K562 (cell line): ENCODE measurements around the gene AP3M1. TPM values are rescaled to one million over a fixed set of nuclear protein-coding genes. Genes with fewer than 3 reads are reported as not detected.
A peak's percentile ranks its signal among the peaks of the same experiment; 100 is the strongest.

Experiments
- ATAC-seq: fragments of 200-7000 bp; cut with Tn5 transposase; 3 replicates; pipeline ENCODE4 v1.9.1; 2020; ENCODE audit warnings: moderate library complexity
- BruUV-seq: library from RNA; stranded (reverse); fragments of 400-500 nt; replicated peaks from 2 replicates; lab custom pipeline; 2021; lab: Mats Ljungman, UMichigan
- CTCF ChIA-PET: fragments of 300-600 bp; formaldehyde crosslinking; extraction: SDS; loops from one replicate; lab custom pipeline; 2021; ENCODE audit warnings: low intra/inter-chr PET ratio; lab: Yijun Ruan, JAX
- POLR2A ChIA-PET: fragments of 300-600, 350-650 bp; sonication (Branson Sonifier 250); formaldehyde crosslinking; extraction: SDS; loops from one replicate; lab custom pipeline; 2021; ENCODE audit warnings: antibody characterized with exemption, inconsistent platforms; lab: Yijun Ruan, JAX
- DNase-seq, 4 experiments: peaks; one replicate each; pipeline versions ENCODE4 v3.0.0 to v3.0.0-alpha.2; 2011 to 2018; ENCODE audit warnings: low spot score in 3 of 4, mixed read lengths in 3 of 4; ENCODE audit errors: extremely low read depth in 1 of 4
- FAIRE-seq: peaks from 2 replicates; lab custom pipeline; 2011; peaks lifted over from hg19 to GRCh38; lab: Jason Lieb, UNC
- H2AFZ ChIP-seq: 2 replicates; pipeline ENCODE4 v1.6.0; 2011; ENCODE audit warnings: low read depth, low read length, control low read depth, inconsistent platforms
- H3K27ac ChIP-seq: fragments of 200-600 bp; 3 replicates; pipeline ENCODE4 v1.8.0; 2011; ENCODE audit warnings: low read depth, mild to moderate bottlenecking, control low read depth, inconsistent platforms, low read length, moderate library complexity, mixed read lengths; ENCODE audit errors: extremely low read depth
- H3K27me3 ChIP-seq, 2 experiments: fragments of 300-600 bp in 1 of 2; 2 replicates in 1 of 2; 3 replicates in 1 of 2; pipeline versions ENCODE4 v1.6.0 to v1.8.0; 2011; ENCODE audit warnings: inconsistent platforms in 2 of 2, low read length in 2 of 2, mild to moderate bottlenecking in 1 of 2, mixed read lengths in 1 of 2, moderate library complexity in 1 of 2; ENCODE audit not compliant: control insufficient read depth in 2 of 2, insufficient read depth in 2 of 2
- H3K36me3 ChIP-seq: fragments of 300-600 bp; 3 replicates; pipeline ENCODE4 v1.8.0; 2011; ENCODE audit warnings: mild to moderate bottlenecking, low read length, inconsistent platforms; ENCODE audit not compliant: control insufficient read depth, insufficient read depth
- H3K4me1 ChIP-seq, 2 experiments: fragments of 200-600 bp in 1 of 2; replicated peaks in 1 of 2; 2 replicates in 1 of 2; 3 replicates in 1 of 2; pipeline versions ENCODE4 v1.5.1 to v1.8.0; 2011; ENCODE audit warnings: inconsistent platforms in 2 of 2, low read length in 2 of 2, mild to moderate bottlenecking in 1 of 2, mixed read lengths in 1 of 2, moderate library complexity in 1 of 2; ENCODE audit not compliant: control insufficient read depth in 2 of 2, insufficient read depth in 2 of 2
- H3K4me2 ChIP-seq: 2 replicates; pipeline ENCODE4 v1.6.1; 2011; ENCODE audit warnings: low read length, control low read depth, inconsistent platforms, mixed read lengths; ENCODE audit not compliant: insufficient read depth
- H3K4me3 ChIP-seq: fragments of 200-600 bp; sonication (generic), shearing (Covaris generic); 2 replicates; pipeline ENCODE4 v1.5.1; 2016; ENCODE audit warnings: control low read depth, inconsistent platforms
- H3K79me2 ChIP-seq: fragments of 200-600 bp; 3 replicates; pipeline ENCODE4 v1.8.0; 2011; ENCODE audit warnings: low read length, inconsistent platforms; ENCODE audit not compliant: control insufficient read depth, insufficient read depth
- H3K9ac ChIP-seq, 2 experiments: 2 replicates each; pipeline versions ENCODE4 v1.6.0 to v1.6.1; 2011; ENCODE audit warnings: low read depth in 2 of 2, low read length in 2 of 2, control low read depth in 1 of 2, inconsistent platforms in 1 of 2, mild to moderate bottlenecking in 1 of 2, mixed read lengths in 1 of 2; ENCODE audit not compliant: insufficient read depth in 1 of 2
- H3K9me1 ChIP-seq: one replicate; pipeline ENCODE4 v1.6.0; 2011; ENCODE audit warnings: inconsistent platforms, mild to moderate bottlenecking, low read length, moderate library complexity; ENCODE audit not compliant: control insufficient read depth, insufficient read depth
- H3K9me3 ChIP-seq: replicated peaks from 2 replicates; pipeline ENCODE4 v1.5.1; 2011; ENCODE audit warnings: low read depth, low read length, inconsistent platforms; ENCODE audit not compliant: control insufficient read depth, insufficient read depth
- H4K20me1 ChIP-seq: replicated peaks from 2 replicates; pipeline ENCODE4 v1.6.1; 2011; ENCODE audit warnings: low read length, inconsistent platforms, mixed read lengths; ENCODE audit not compliant: control insufficient read depth, insufficient read depth
- C11orf30 ChIP-seq: fragments of 450-650 bp; IDR thresholded peaks from 2 replicates; pipeline ENCODE4 v1.6.1; 2016; ENCODE audit warnings: low read depth, mild to moderate bottlenecking
- FOXP1 ChIP-seq: sonication (generic); formaldehyde crosslinking; IDR thresholded peaks from 2 replicates; pipeline ENCODE4 v1.8.0; 2022; ENCODE audit warnings: mild to moderate bottlenecking, missing genetic modification reagents
- GABPB2 ChIP-seq: fragments of 250-450 bp; sonication (Bioruptor Pico); conservative IDR thresholded peaks from 2 replicates; pipeline ENCODE4 v1.5.1; 2021; ENCODE audit warnings: mild to moderate bottlenecking
- MAFF ChIP-seq: IDR thresholded peaks from 2 replicates; pipeline ENCODE4 v1.6.1; 2012; ENCODE audit warnings: low read length, improper control_type of control experiment
- PCBP1 ChIP-seq: fragments of 200-400 bp; formaldehyde crosslinking; IDR thresholded peaks from 2 replicates; pipeline ENCODE4 v1.6.1; 2018; ENCODE audit warnings: mild to moderate bottlenecking, low read depth, low read length; ENCODE audit not compliant: poor library complexity, severe bottlenecking
- POLR2G ChIP-seq: fragments of 200-400 bp; formaldehyde crosslinking; IDR thresholded peaks from 2 replicates; pipeline ENCODE4 v1.6.1; 2017; ENCODE audit warnings: low read depth, mild to moderate bottlenecking, antibody characterized with exemption, low read length, moderate library complexity
- SMAD4 ChIP-seq: fragments of 250-450 bp; sonication (Bioruptor Pico); conservative IDR thresholded peaks from 2 replicates; pipeline ENCODE4 v1.8.0; 2021; ENCODE audit warnings: inconsistent platforms, mild to moderate bottlenecking, moderate library complexity
- TARDBP ChIP-seq: fragments of 450-650 bp; IDR thresholded peaks from 2 replicates; pipeline ENCODE4 v1.6.1; 2016
- ZNF146 ChIP-seq: IDR thresholded peaks from one replicate; pipeline ENCODE4 v1.6.1; 2018; ENCODE audit warnings: missing compliant biosample characterization; ENCODE audit not compliant: unreplicated experiment
- ZNF165 ChIP-seq: fragments of 250-450 bp; sonication (Bioruptor Pico); IDR thresholded peaks from 2 replicates; pipeline ENCODE4 v1.4.0; 2020; ENCODE audit warnings: borderline replicate concordance
- ZNF354B ChIP-seq: fragments of 250-450 bp; sonication (Bioruptor Pico); IDR thresholded peaks from 2 replicates; pipeline ENCODE4 v1.4.0; 2020
- ZNF699 ChIP-seq: fragments of 250-450 bp; sonication (Bioruptor Pico); IDR thresholded peaks from 2 replicates; pipeline ENCODE4 v1.8.0; 2021; ENCODE audit warnings: mild to moderate bottlenecking, moderate library complexity; ENCODE audit not compliant: insufficient replicate concordance
- ZSCAN32 ChIP-seq: fragments of 450-650 bp; formaldehyde crosslinking; IDR thresholded peaks from 2 replicates; pipeline ENCODE4 v1.4.0; 2020; ENCODE audit warnings: mild to moderate bottlenecking, moderate library complexity
- WGBS: fragments of 100-300 bp; shearing (Covaris generic); methylation state at CpG from one replicate; pipeline ENCODE4 v1.1.6; 2016; ENCODE audit warnings: low coverage, mixed read lengths; ENCODE audit not compliant: insufficient coverage; ENCODE audit errors: missing lambda C conversion rate; 5-methylcytosine and 5-hydroxymethylcytosine counted together
- in situ Hi-C: fragments of 300-500 bp; cut with MboI; formaldehyde crosslinking; loops from 4 replicates; pipeline ENCODE4 v1.15.0; 2018; ENCODE audit warnings: inconsistent platforms, mixed read lengths
- intact Hi-C: fragments of 100-400 bp; cut with micrococcal nuclease; formaldehyde crosslinking; loops from 2 replicates; pipeline ENCODE4 v1.14.2; 2022
- polyA plus RNA-seq, 8 experiments: library from polyadenylated mRNA; depleted of rRNA in 4 of 8; stranded (reverse) in 5 of 8; unstranded in 3 of 8; fragments of >200 nt; fragmentation: Nextera tagmentation in 2 of 8; fragmentation: Illumina TruSeq in 1 of 8; extraction: Ambion mirVana in 2 of 8; extraction: Trizol in 1 of 8; gene quantifications; 2 replicates each; pipeline versions ENCODE4 v1.2.1 to v1.2.3, GENCODE V29; 2011 to 2014; ENCODE audit warnings: inconsistent platforms in 1 of 8, missing spikeins in 1 of 8
- total RNA-seq, 7 experiments: library from RNA; depleted of rRNA in 6 of 7; stranded (reverse); fragments of >200 nt in 6 of 7; fragmentation: Illumina TruSeq in 2 of 7; extraction: Trizol in 2 of 7; gene quantifications; 2 replicates each; pipeline versions ENCODE4 v1.2.1 to v1.2.3, GENCODE V29; 2011 to 2021; ENCODE audit warnings: low replicate concordance in 1 of 7
- TF ChIP-seq, protein P1 (sequence below): fragments of 450-650 bp; IDR thresholded peaks from 2 replicates; pipeline ENCODE4 v1.6.1; 2017; ENCODE audit warnings: mild to moderate bottlenecking, moderate library complexity
- TF ChIP-seq, protein P2 (sequence below), 2 experiments: fragments of 450-650 bp in 1 of 2; sonication (generic) in 1 of 2; formaldehyde crosslinking in 1 of 2; IDR thresholded peaks in 1 of 2; conservative IDR thresholded peaks in 1 of 2; 2 replicates each; pipeline versions ENCODE4 v1.6.1 to v1.8.1; 2016 to 2023; ENCODE audit warnings: mild to moderate bottlenecking in 2 of 2, moderate library complexity in 2 of 2, inconsistent platforms in 1 of 2, missing genetic modification reagents in 1 of 2
- TF ChIP-seq, protein P3 (sequence below): fragments of 450-650 bp; IDR thresholded peaks from 2 replicates; pipeline ENCODE4 v1.6.1; 2014; ENCODE audit warnings: low read depth, mild to moderate bottlenecking, moderate library complexity, borderline replicate concordance
- TF ChIP-seq, protein P4 (sequence below): fragments of 250-450 bp; sonication (Bioruptor Pico); IDR thresholded peaks from 2 replicates; pipeline ENCODE4 v1.9.0; 2021; ENCODE audit warnings: mild to moderate bottlenecking, inconsistent platforms

Gene AP3M1
- total and polyA plus RNA-seq, 9 of the 15 experiments (the other 6 are each of a cell fraction or from before 2014, with no cell fraction given), result 44.3 to 135 (median 67.6) TPM

DNA sequence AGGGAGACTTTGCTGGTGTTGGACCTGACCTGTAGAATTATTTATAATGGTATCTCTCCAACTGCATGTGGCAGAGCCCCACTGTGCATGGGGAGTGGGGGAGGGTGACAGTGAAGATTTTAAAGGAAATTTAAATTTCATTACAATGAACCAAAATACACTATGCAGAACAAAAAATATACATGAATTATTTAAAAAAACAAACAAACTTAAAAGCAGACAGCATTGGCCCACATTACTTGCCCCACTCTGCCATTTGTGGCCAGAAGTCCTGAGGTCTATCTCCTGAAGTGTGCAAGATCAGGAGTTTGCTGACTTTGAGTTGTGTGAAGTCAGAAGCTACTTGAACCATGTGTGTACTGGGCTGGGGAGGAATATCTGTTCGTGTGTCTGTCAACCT is 40.5 kb downstream of the AP3M1 start:
- DNase-seq, result no peak
- BruUV-seq, result no TSS peak
- in situ Hi-C loops, result no loop called here
- ATAC-seq, result no peak
- WGBS, result 23% methylated on average over 1 of the region's 1 CpG
- peak; percentile 6 for FAIRE-seq
- POLR2A ChIA-PET, result interaction anchor here (0.6 to 4.9 kb wide), 8 partner anchors 12 to 168 kb away, joined by 3 to 18 read pairs (median 4); partner anchors contain the start of genes ADK and AP3M1
- no peaks in the 10 kb centered on the region for H3K4me1 ChIP-seq
- no peak overlapping the region for H2AFZ ChIP-seq
- no peak overlapping the region for H3K4me2 ChIP-seq
- no peak overlapping the region for H3K27ac ChIP-seq
- CTCF ChIA-PET, result interaction anchor here (0.8 kb wide), 1 partner anchor 261 kb away, joined by 5 read pairs; no protein-coding TSS in a partner anchor
- no peak for TF ChIP-seq GABPB2 (CRISPR knock-in tag)
- TF ChIP-seq ZNF165 (CRISPR knock-in tag), result no peak
- TF ChIP-seq ZNF146 (CRISPR knock-in tag), result no peak
- no peak for TF ChIP-seq PCBP1
- TF ChIP-seq SMAD4 (CRISPR knock-in tag), result no peak
- no peak for TF ChIP-seq C11orf30
- no peak for TF ChIP-seq POLR2G
- no peak for TF ChIP-seq ZNF354B (CRISPR knock-in tag)
- no peak for TF ChIP-seq TARDBP
- TF ChIP-seq, protein P1, sequence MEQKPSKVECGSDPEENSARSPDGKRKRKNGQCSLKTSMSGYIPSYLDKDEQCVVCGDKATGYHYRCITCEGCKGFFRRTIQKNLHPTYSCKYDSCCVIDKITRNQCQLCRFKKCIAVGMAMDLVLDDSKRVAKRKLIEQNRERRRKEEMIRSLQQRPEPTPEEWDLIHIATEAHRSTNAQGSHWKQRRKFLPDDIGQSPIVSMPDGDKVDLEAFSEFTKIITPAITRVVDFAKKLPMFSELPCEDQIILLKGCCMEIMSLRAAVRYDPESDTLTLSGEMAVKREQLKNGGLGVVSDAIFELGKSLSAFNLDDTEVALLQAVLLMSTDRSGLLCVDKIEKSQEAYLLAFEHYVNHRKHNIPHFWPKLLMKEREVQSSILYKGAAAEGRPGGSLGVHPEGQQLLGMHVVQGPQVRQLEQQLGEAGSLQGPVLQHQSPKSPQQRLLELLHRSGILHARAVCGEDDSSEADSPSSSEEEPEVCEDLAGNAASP, result no peak
- TF ChIP-seq, protein P2, sequence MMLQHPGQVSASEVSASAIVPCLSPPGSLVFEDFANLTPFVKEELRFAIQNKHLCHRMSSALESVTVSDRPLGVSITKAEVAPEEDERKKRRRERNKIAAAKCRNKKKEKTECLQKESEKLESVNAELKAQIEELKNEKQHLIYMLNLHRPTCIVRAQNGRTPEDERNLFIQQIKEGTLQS (IDR thresholded peaks at IDR 0.05), result no peak
- TF ChIP-seq, protein P2 (CRISPR knock-in tag; conservative IDR thresholded peaks at IDR 0.05), result no peak
- TF ChIP-seq FOXP1 (CRISPR knock-in tag), result no peak
- TF ChIP-seq, protein P3, sequence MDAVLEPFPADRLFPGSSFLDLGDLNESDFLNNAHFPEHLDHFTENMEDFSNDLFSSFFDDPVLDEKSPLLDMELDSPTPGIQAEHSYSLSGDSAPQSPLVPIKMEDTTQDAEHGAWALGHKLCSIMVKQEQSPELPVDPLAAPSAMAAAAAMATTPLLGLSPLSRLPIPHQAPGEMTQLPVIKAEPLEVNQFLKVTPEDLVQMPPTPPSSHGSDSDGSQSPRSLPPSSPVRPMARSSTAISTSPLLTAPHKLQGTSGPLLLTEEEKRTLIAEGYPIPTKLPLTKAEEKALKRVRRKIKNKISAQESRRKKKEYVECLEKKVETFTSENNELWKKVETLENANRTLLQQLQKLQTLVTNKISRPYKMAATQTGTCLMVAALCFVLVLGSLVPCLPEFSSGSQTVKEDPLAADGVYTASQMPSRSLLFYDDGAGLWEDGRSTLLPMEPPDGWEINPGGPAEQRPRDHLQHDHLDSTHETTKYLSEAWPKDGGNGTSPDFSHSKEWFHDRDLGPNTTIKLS, result no peak
- TF ChIP-seq ZNF699 (CRISPR knock-in tag), result no peak
- no peak for TF ChIP-seq MAFF
- no peak for TF ChIP-seq ZSCAN32
- TF ChIP-seq, protein P4, sequence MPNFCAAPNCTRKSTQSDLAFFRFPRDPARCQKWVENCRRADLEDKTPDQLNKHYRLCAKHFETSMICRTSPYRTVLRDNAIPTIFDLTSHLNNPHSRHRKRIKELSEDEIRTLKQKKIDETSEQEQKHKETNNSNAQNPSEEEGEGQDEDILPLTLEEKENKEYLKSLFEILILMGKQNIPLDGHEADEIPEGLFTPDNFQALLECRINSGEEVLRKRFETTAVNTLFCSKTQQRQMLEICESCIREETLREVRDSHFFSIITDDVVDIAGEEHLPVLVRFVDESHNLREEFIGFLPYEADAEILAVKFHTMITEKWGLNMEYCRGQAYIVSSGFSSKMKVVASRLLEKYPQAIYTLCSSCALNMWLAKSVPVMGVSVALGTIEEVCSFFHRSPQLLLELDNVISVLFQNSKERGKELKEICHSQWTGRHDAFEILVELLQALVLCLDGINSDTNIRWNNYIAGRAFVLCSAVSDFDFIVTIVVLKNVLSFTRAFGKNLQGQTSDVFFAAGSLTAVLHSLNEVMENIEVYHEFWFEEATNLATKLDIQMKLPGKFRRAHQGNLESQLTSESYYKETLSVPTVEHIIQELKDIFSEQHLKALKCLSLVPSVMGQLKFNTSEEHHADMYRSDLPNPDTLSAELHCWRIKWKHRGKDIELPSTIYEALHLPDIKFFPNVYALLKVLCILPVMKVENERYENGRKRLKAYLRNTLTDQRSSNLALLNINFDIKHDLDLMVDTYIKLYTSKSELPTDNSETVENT (CRISPR knock-in tag), result no peak
- H3K79me2 ChIP-seq, result 0 out of 3 replicates have a peak, but pooled peaks cover 3% of the 10 kb centered on the region
- intact Hi-C loops, result no loop called here
- H3K9me1 ChIP-seq, result no peaks in the 10 kb centered on the region
- H3K9me3 ChIP-seq, result no peaks in the 10 kb centered on the region
- H3K36me3 ChIP-seq, result peaks cover 96% of the 10 kb centered on the region
- no peak overlapping the region for H3K9ac ChIP-seq
- H3K27me3 ChIP-seq, result no peaks in the 10 kb centered on the region
- no peaks in the 10 kb centered on the region for H4K20me1 ChIP-seq
- H3K4me3 ChIP-seq, result no peak overlapping the region
